Fibroblast of villous mesenchyme (primary cell): Measurements from ENCODE around the gene RRP1B. TPM values are rescaled to one million over a fixed set of nuclear protein-coding genes. Genes with fewer than 3 reads are reported as not detected.

Source experiments
- DNase-seq: peaks from one replicate; pipeline ENCODE4 v3.0.0-alpha.2; 2010; ENCODE audit warnings: low read depth
- H3K4me3 ChIP-seq: 2 replicates; pipeline ENCODE4 v1.5.1; 2011; ENCODE audit warnings: low read depth, mild to moderate bottlenecking, low read length
- CTCF ChIP-seq: IDR thresholded peaks from 2 replicates; pipeline ENCODE4 v1.5.1; 2012; ENCODE audit warnings: low read depth, mild to moderate bottlenecking, low read length; ENCODE audit not compliant: insufficient read depth
- small RNA-seq: library from RNA; depleted of rRNA; stranded (forward); fragments of <200 nt; gene quantifications from one replicate; pipeline ENCODE3, GENCODE V24; 2012
- total RNA-seq: library from RNA; depleted of rRNA; stranded (reverse); fragments of >200 nt; gene quantifications from 2 replicates; pipeline ENCODE4 v1.2.3, GENCODE V29; 2012

The RRP1B gene
- total RNA-seq, 1 donor = 36.3 TPM

GRCh38 chr21:43739621-43740435, 80.5 kb downstream of the RRP1B start:
- H3K4me3 ChIP-seq = no peak overlapping the region
- no peak for DNase-seq
- TF ChIP-seq CTCF = no peak

DNA sequence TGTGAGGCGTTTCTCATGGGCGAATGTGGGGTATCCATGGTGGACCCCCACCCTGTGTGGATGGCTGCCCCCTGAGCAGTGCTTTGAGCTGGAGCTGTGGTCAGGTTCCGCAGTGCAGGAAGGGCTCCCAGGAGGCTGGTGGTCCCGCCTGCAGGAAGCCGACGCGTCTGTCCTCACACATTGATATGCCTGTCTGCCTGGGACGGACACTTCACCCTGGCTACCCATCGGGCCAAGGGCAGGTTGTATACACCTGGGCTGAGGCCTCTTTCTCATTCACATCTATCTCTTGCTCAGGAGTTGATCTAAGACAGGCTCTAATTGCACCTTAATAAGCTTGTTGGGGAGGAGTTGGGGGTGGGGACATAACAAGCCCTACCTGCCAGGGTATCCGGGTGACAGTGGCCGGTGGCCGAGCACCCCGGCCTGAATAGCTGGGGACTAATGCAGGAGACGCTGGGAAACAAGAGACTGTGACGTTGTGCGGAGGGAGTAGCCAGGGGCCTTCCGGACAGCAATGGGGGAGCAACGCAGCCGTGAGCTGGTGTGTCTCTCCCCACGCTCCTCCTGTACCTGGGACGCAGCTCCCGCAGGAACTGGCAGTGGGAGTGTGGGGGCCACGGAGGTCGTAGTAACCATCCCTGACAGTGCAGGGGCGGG, 81.3 kb downstream of the RRP1B start:
- DNase-seq = peak; percentile 36
- no peak overlapping the region for H3K4me3 ChIP-seq
- TF ChIP-seq CTCF = no peak

DNA sequence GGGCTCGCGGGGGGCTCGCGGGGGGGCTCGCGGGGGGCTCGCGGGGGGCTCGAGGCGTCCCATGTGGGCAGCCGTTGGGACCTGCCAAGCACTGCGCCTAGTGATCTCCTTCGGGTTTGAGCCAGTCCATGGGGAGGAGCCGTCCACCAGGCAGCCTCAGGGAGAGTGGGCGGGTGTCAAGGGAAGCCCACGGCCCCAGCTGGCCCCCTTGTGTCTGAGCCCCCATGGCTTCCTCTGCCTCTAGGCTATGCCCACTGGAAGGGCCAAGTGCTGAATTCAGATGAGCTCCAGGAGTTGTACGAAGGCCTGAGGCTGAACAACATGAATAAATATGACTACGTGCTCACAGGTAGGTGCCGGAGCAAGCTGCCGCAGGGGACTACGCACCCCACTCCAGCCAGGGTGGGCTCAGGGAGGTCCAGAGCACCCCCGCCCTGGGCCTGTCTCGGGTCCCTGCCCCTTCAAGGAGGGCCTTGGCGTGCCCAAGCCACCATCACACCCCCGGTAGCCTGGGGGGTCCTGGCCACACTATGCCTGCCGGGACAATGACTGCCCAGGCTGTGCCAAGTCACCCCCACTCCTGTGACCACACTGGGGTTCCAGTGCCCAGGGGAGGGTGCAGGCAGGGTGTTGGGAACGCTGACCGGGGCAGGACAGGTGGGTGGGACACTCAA, 82.2 kb downstream of the RRP1B start:
- H3K4me3 ChIP-seq = no peak overlapping the region
- TF ChIP-seq CTCF = no peak
- DNase-seq = no peak

GRCh38 chr21:43743947-43744346, 84.6 kb downstream of the RRP1B start:
- no peak for TF ChIP-seq CTCF

GRCh38 chr21:43744725-43745124, 85.4 kb downstream of the RRP1B start:
- H3K4me3 ChIP-seq = no peak overlapping the region
- no peak for TF ChIP-seq CTCF
- DNase-seq = no peak

More at GRCh38 chr21:43743947-43744346, 84.6 kb downstream of the RRP1B start:
- H3K4me3 ChIP-seq = no peak overlapping the region
- no peak for DNase-seq

Small RNAs within 50 kb of the gene (small RNA-seq; reads per million reads assigned to genes)
- gene MIR6070 = not detected

Other genes starting within 250 kb of the RRP1B start
- 0.86 and 5.2 TPM in 2 replicates for gene SIK1, start 232.4 kb upstream of the RRP1B start, total RNA-seq
- gene HSF2BP, start 72 bp upstream of the RRP1B start, total RNA-seq = 2.6 and 3.9 TPM in 2 replicates
- gene PDXK, start 59.6 kb downstream of the RRP1B start, total RNA-seq = 88.1 and 88.3 TPM in 2 replicates
- 12.6 and 16.0 TPM in 2 replicates for gene CSTB, start 116.7 kb downstream of the RRP1B start, total RNA-seq
- gene RRP1, start 130.0 kb downstream of the RRP1B start, total RNA-seq = 16.8 and 17.7 TPM in 2 replicates
- gene AGPAT3, start 205.7 kb downstream of the RRP1B start, total RNA-seq = 52.2 and 63.5 TPM in 2 replicates